Measurements from ENCODE around the gene AP5B1.

AP5B1 gene

DNA sequence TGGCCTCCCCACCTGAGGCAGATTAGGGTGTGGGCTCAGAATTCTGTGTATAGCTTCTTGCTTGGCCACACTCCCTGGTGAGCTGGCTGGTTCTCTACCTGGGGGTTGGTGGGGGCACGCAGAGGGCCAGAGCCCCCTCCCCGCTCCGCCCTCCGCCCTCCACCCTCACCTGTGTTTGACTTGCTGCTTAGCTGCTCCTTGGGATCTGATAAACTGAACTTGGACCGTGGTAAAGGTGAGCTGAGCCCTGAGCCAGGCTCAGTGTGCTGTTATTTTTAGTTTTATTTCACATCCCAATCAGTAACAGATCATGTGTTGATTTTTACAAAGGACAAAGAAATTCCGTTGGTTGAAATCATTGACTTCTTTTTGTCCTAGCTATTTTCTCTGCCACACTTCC is 8.0 kb upstream of the AP5B1 start:
- TF ChIP-seq, protein P1, sequence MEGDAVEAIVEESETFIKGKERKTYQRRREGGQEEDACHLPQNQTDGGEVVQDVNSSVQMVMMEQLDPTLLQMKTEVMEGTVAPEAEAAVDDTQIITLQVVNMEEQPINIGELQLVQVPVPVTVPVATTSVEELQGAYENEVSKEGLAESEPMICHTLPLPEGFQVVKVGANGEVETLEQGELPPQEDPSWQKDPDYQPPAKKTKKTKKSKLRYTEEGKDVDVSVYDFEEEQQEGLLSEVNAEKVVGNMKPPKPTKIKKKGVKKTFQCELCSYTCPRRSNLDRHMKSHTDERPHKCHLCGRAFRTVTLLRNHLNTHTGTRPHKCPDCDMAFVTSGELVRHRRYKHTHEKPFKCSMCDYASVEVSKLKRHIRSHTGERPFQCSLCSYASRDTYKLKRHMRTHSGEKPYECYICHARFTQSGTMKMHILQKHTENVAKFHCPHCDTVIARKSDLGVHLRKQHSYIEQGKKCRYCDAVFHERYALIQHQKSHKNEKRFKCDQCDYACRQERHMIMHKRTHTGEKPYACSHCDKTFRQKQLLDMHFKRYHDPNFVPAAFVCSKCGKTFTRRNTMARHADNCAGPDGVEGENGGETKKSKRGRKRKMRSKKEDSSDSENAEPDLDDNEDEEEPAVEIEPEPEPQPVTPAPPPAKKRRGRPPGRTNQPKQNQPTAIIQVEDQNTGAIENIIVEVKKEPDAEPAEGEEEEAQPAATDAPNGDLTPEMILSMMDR (IDR thresholded peaks at IDR 0.05; ENCODE audit: insufficient read depth, low read depth, low read length, missing control alignments) = no peak
- DNase-seq (ENCODE audit: low read depth) = no peak
- peak overlapping the region; percentile 55 for H3K4me3 ChIP-seq (ENCODE audit: low read length)

DNA sequence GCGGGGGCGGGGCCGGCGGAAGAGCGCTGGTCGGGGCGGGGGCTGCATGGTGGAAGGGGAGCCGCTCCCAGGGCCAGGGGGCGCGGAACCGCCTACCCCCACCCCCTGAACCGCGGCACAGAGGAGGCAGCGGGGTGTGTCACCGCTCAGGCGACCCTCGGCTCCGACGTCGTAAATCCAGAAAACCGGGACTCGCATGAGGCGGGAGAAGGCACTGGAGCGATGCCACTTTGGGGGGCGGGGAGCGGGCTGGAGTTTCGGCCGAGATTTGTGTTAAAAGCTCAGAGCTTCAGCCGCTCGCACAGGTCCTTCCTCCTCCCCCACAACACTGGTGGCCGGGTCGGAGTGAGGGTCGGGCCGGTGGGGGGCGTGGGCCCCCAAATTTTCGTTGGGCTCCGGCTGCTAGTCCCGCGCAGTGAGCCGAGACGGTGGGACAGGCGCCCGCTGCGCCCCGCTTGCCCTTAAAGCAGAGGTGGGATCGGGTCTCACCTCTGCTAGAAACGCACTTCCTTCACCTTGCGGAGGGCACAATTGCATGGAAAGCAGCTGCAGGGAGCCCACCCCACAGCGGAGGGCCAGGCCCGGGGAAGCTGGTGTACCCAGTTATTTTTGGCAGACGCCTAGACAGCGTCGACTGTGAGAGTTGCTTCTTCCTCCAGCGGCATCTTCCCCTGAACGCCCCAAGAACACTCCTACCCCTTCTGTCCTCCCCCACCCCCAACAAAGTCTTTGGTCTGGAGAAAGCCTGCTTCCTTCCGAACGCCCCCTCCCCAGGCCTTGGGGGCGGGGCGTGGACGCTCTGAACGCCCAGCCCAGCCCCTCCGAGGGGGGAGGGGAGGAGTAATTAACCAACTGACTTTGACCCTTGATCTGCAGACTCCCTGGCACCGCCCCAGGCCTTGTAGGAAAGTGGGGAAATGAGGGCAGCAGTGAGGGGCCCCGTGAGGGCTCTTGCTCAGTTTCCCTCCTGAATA is 7.2 kb upstream of the AP5B1 start:
- peak overlapping the region; percentile 55 for H3K4me3 ChIP-seq (ENCODE audit: low read length)
- TF ChIP-seq, protein P1 (IDR thresholded peaks at IDR 0.05; ENCODE audit: insufficient read depth, low read depth, low read length, missing control alignments) = no peak

GRCh38 chr11:65786786-65787636 is 6.2 kb upstream of the AP5B1 start, which contains the start of gene OVOL1:
OVOL1 (plus strand) TSS chr11:65787063; CDS start chr11:65787374, 311 bp downstream.
- peak; percentile 86 for DNase-seq (ENCODE audit: low read depth)
- TF ChIP-seq, protein P1 (IDR thresholded peaks at IDR 0.05; ENCODE audit: insufficient read depth, low read depth, low read length, missing control alignments) = no peak
- H3K4me3 ChIP-seq (ENCODE audit: low read length) = peak within 1 kb of the TSS; percentile 57

More for the DNA sequence above, 7.2 kb upstream of the AP5B1 start:
- no peak for DNase-seq (ENCODE audit: low read depth)

GRCh38 chr11:65786008-65786785 is 5.4 kb upstream of the AP5B1 start:
- peak; percentile 67 for DNase-seq (ENCODE audit: low read depth)
- no peak overlapping the region for H3K4me3 ChIP-seq (ENCODE audit: low read length)
- TF ChIP-seq, protein P1 (IDR thresholded peaks at IDR 0.05; ENCODE audit: insufficient read depth, low read depth, low read length, missing control alignments) = no peak

DNA sequence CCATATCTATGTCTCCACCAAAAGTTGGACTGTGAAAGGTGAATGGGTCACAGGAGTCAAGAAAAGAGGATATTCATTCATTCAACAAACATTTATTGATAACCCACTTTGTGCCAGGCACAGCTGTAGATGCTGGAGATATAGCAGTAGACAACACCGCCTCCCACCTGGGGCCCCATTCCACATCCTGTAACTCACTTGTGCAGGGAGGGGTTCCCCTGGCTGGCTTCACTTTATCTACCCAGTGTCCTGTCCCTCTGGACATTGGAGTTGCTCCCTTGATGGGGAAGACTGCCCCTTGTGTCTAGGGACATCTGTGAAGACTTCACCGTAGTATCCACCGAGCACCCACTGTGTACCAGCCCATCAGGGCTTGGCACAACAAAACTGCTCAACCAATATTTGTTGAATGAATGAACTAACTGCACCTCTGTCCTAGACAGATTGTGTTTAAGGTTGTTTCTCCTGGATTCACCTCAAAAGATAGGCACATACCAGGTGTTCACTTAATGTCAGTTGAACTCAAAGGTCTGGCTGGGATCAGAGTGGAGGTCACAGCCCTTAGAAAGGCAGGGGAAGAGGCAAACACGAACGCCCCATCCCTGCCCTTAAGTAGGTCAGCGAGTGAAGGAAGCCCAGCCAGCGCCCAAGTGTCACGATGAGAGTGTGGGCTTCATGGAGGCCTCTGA is 4.7 kb upstream of the AP5B1 start:
- no peak for DNase-seq (ENCODE audit: low read depth)
- TF ChIP-seq, protein P1 (IDR thresholded peaks at IDR 0.05; ENCODE audit: insufficient read depth, low read depth, low read length, missing control alignments) = no peak
- H3K4me3 ChIP-seq (ENCODE audit: low read length) = no peak overlapping the region

- TF ChIP-seq, protein P1 (IDR thresholded peaks at IDR 0.05; ENCODE audit: insufficient read depth, low read depth, low read length, missing control alignments) = no peak
- H3K4me3 ChIP-seq (ENCODE audit: low read length) = no peak overlapping the region
- peak; percentile 46 for DNase-seq (ENCODE audit: low read depth)
Observed at GRCh38 chr11:65782816-65783228, 2.0 kb upstream of the AP5B1 start.

Data from epithelial cell of esophagus (primary cell).